HUDEP-2 (cell line): ENCODE data around the gene HDAC6.
A peak's percentile ranks its signal among the peaks of the same experiment; 100 is the strongest.
"Not testable (repeated sequence)": the region's sequence is repeated elsewhere in the genome, so short reads cannot be mapped to it uniquely, and the experiment has no call there.

Source experiments
- DNase-seq, 76 experiments: peaks; one replicate each; lab custom pipeline; 2025; ENCODE audit not compliant: unreplicated experiment in 76 of 76; lab: John Stamatoyannopoulos, UW

The HDAC6 gene

GRCh38 chrX:48818866-48819265 is 17.0 kb downstream of the HDAC6 start:
- no peak for DNase-seq

- not testable (repeated sequence) for DNase-seq
These were observed 17.5 kb downstream of the HDAC6 start for GRCh38 chrX:48819394-48819793.

- DNase-seq: no peak
These were observed 21.2 kb downstream of the HDAC6 start for GRCh38 chrX:48823053-48823452.

- no peak for DNase-seq
These were observed 22.2 kb downstream of the HDAC6 start for GRCh38 chrX:48824066-48824465.

- DNase-seq: no peak
These were observed 24.4 kb downstream of the HDAC6 start, which contains the start of gene ERAS for GRCh38 chrX:48826135-48826875. Gene ERAS (plus strand): TSS chrX:48826513. CDS start chrX:48829124, 2,611 bp downstream.

GRCh38 chrX:48826876-48827653 is 25.2 kb downstream of the HDAC6 start:
- no peak for DNase-seq

- no peak for DNase-seq
These were observed 25.7 kb downstream of the HDAC6 start for GRCh38 chrX:48827654-48827968.

GRCh38 chrX:48829016-48829735 is 27.3 kb downstream of the HDAC6 start:
- DNase-seq: no peak

- no peak for DNase-seq
These were observed 29.5 kb downstream of the HDAC6 start for GRCh38 chrX:48831136-48831908.

GRCh38 chrX:48831909-48832291 is 30.0 kb downstream of the HDAC6 start:
- no peak for DNase-seq

GRCh38 chrX:48833542-48834138 is 31.8 kb downstream of the HDAC6 start:
- DNase-seq: no peak

GRCh38 chrX:48834383-48834709 is 32.5 kb downstream of the HDAC6 start:
- no peak for DNase-seq

GRCh38 chrX:48835524-48836329 is 33.9 kb downstream of the HDAC6 start, which contains the start of gene PCSK1N:
Gene PCSK1N (minus strand): TSS chrX:48835610. CDS start chrX:48835532, 78 bp downstream.
- DNase-seq: no peak

GRCh38 chrX:48839686-48840085 is 37.8 kb downstream of the HDAC6 start:
- no peak for DNase-seq

- no peak for DNase-seq
These were observed 47.0 kb downstream of the HDAC6 start for GRCh38 chrX:48848847-48849246.

GRCh38 chrX:48852857-48853256 is 51.0 kb downstream of the HDAC6 start:
- DNase-seq: no peak

- DNase-seq: not testable (repeated sequence)
These were observed 51.6 kb downstream of the HDAC6 start for GRCh38 chrX:48853494-48853893.

GRCh38 chrX:48854121-48854804 is 52.4 kb downstream of the HDAC6 start:
- not testable (repeated sequence) for DNase-seq

- peak in 8 of 76 experiments; percentile 2 to 17 (median 10) for DNase-seq
These were observed 53.0 kb downstream of the HDAC6 start for GRCh38 chrX:48854898-48855297.
